Activated CD8-positive, alpha-beta memory T cell treated with anti-CD3 and anti-CD28 coated beads for 1 hour (primary cell): ENCODE results near the gene MTG1.
"Not testable (repeated sequence)": the region's sequence is repeated elsewhere in the genome, so short reads cannot be mapped to it uniquely, and the experiment has no call there.

Experiments used
- DNase-seq, 2 donors: peaks; one replicate each; pipeline ENCODE4 v3.0.0-alpha.2; 2020; ENCODE audit warnings: low read depth in 1 of 2; ENCODE audit errors: extremely low read depth in 1 of 2

The MTG1 gene

GRCh38 chr10:133422807-133423771, 29.1 kb downstream of the MTG1 start:
- DNase-seq = no peak

- DNase-seq = not testable (repeated sequence)
Observed at GRCh38 chr10:133424102-133424501, 30.1 kb downstream of the MTG1 start.

GRCh38 chr10:133424601-133425000, 30.6 kb downstream of the MTG1 start, which contains the start of gene SPRN:
Gene SPRN (minus strand): TSS chr10:133424625. CDS start chr10:133423681, 944 bp downstream.
- DNase-seq = not testable (repeated sequence)

- not testable (repeated sequence) for DNase-seq
Observed at GRCh38 chr10:133429571-133429970, 35.6 kb downstream of the MTG1 start.

- DNase-seq = not testable (repeated sequence)
Observed at GRCh38 chr10:133431888-133432613, 38.1 kb downstream of the MTG1 start.

- not testable (repeated sequence) for DNase-seq
Observed at GRCh38 chr10:133432789-133433188, 38.8 kb downstream of the MTG1 start.

GRCh38 chr10:133438711-133439273, 44.8 kb downstream of the MTG1 start:
- no peak for DNase-seq

GRCh38 chr10:133439517-133440461, 45.8 kb downstream of the MTG1 start:
- DNase-seq = no peak

- no peak for DNase-seq
Observed at GRCh38 chr10:133440633-133441285, 46.8 kb downstream of the MTG1 start.

- not testable (repeated sequence) for DNase-seq
Observed at GRCh38 chr10:133441356-133441755, 47.4 kb downstream of the MTG1 start.

- no peak for DNase-seq
Observed at GRCh38 chr10:133441780-133442179, 47.8 kb downstream of the MTG1 start.

GRCh38 chr10:133442191-133442966, 48.4 kb downstream of the MTG1 start:
- no peak for DNase-seq

- no peak for DNase-seq
Observed at GRCh38 chr10:133442967-133443924, 49.3 kb downstream of the MTG1 start.

- no peak for DNase-seq
Observed at GRCh38 chr10:133444342-133445267, 50.6 kb downstream of the MTG1 start.

GRCh38 chr10:133445268-133445732, 51.3 kb downstream of the MTG1 start:
- DNase-seq = no peak
